GM12891 (cell line): ENCODE data around the gene CEACAM20.

Experiments used
- POLR2A ChIP-seq: IDR thresholded peaks from 2 replicates; pipeline ENCODE4 v1.6.1; 2011; ENCODE audit warnings: low read depth, low read length, control low read depth
- POLR2AphosphoS5 ChIP-seq: IDR thresholded peaks from 2 replicates; pipeline ENCODE4 v1.6.1; 2011; ENCODE audit warnings: low read depth, low read length, control low read depth
- SPI1 ChIP-seq: IDR thresholded peaks from 2 replicates; pipeline ENCODE4 v1.6.1; 2011; ENCODE audit warnings: low read depth, low read length, control low read depth
- TAF1 ChIP-seq: IDR thresholded peaks from 2 replicates; pipeline ENCODE4 v1.6.1; 2011; ENCODE audit warnings: low read depth, low read length, control low read depth

- no peak for TF ChIP-seq POLR2AphosphoS5
- no peak for TF ChIP-seq POLR2A
- no peak for TF ChIP-seq TAF1
- no peak for TF ChIP-seq SPI1
Observed at GRCh38 chr19:44549507-44549906, 20.0 kb upstream of the CEACAM20 start.
